Bronchus fibroblast of lung (primary cell): ENCODE data around the gene ASPSCR1. TPM values are rescaled to one million over a fixed set of nuclear protein-coding genes. Genes with fewer than 3 reads are reported as not detected.

ENCODE experiments used
- total RNA-seq: library from RNA; depleted of rRNA; stranded (reverse); fragments of >200 nt; gene quantifications from 2 replicates; pipeline ENCODE4 v1.2.3, GENCODE V29; 2015

The ASPSCR1 gene
- 17.7 and 21.0 TPM in 2 replicates for total RNA-seq

GRCh38 chr17:81977211-81977808, at the start of gene ASPSCR1:
Gene ASPSCR1 (plus strand): TSS chr17:81977629. CDS start chr17:81977647, 18 bp downstream.

GRCh38 chr17:81927653-81928543, 49.5 kb upstream of the ASPSCR1 start, which contains the start of gene MAFG:
Gene MAFG (minus strand): TSS chr17:81927735. CDS start chr17:81923185, 4,550 bp downstream.

GRCh38 chr17:81947189-81947588, 30.2 kb upstream of the ASPSCR1 start, which contains the start of gene MYADML2:
Gene MYADML2 (minus strand): TSS chr17:81947233. CDS start chr17:81941741, 5,492 bp downstream.

GRCh38 chr17:81961087-81961511, 16.3 kb upstream of the ASPSCR1 start, which contains the start of gene NOTUM:
Gene NOTUM (minus strand): TSS chr17:81961187. CDS start chr17:81960909, 278 bp downstream.

GRCh38 chr17:82022310-82022980, 45.0 kb downstream of the ASPSCR1 start, which contains the start of gene CENPX:
Gene CENPX (minus strand): TSS chr17:82022878. CDS start chr17:82022861, 17 bp downstream.

GRCh38 chr17:82022981-82023446, 45.6 kb downstream of the ASPSCR1 start, which contains the start of gene LRRC45:
Gene LRRC45 (plus strand): TSS chr17:82023305. CDS start chr17:82023644, 339 bp downstream.

GRCh38 chr17:82031303-82031884, 54.0 kb downstream of the ASPSCR1 start, which contains the start of gene RAC3:
Gene RAC3 (plus strand): TSS chr17:82031678. CDS start chr17:82031762, 84 bp downstream.

GRCh38 chr17:82037092-82037888, 59.9 kb downstream of the ASPSCR1 start, which contains the start of gene DCXR:
Gene DCXR (minus strand): TSS chr17:82037697. CDS start chr17:82037682, 15 bp downstream.

GRCh38 chr17:82051776-82052637, 74.6 kb downstream of the ASPSCR1 start, which contains the start of the genes GPS1 and RFNG:
Gene GPS1 (plus strand): TSS chr17:82051898. CDS start chr17:82051932, 34 bp downstream.
Gene RFNG (minus strand): TSS chr17:82051811. CDS start chr17:82051766, 45 bp downstream.

GRCh38 chr17:82065638-82066303, 88.3 kb downstream of the ASPSCR1 start, which contains the start of gene DUS1L:
Gene DUS1L (minus strand): TSS chr17:82065804. CDS start chr17:82065059, 745 bp downstream.

Other genes starting within 250 kb of the ASPSCR1 start
- not detected in 2 replicates for gene GCGR, start 173.5 kb upstream of the ASPSCR1 start, total RNA-seq
- 131 and 139 TPM in 2 replicates for gene MCRIP1, start 144.3 kb upstream of the ASPSCR1 start, total RNA-seq
- not detected in 2 replicates for gene PPP1R27, start 142.6 kb upstream of the ASPSCR1 start, total RNA-seq
- gene P4HB, start 117.1 kb upstream of the ASPSCR1 start, total RNA-seq: 1,092 and 1,218 TPM in 2 replicates
- gene ARHGDIA, start 106.3 kb upstream of the ASPSCR1 start, total RNA-seq: 498 and 540 TPM in 2 replicates
- gene ALYREF, start 86.0 kb upstream of the ASPSCR1 start, total RNA-seq: 243 and 244 TPM in 2 replicates
- gene ANAPC11, start 85.9 kb upstream of the ASPSCR1 start, total RNA-seq: 306 and 308 TPM in 2 replicates
- 1.3 TPM in 2 replicates for gene NPB, start 75.4 kb upstream of the ASPSCR1 start, total RNA-seq
- gene PCYT2, start 66.2 kb upstream of the ASPSCR1 start, total RNA-seq: 138 and 142 TPM in 2 replicates
- gene SIRT7, start 59.5 kb upstream of the ASPSCR1 start, total RNA-seq: 14.0 and 15.0 TPM in 2 replicates
- gene MAFG, start 49.9 kb upstream of the ASPSCR1 start, total RNA-seq: 6.5 and 6.6 TPM in 2 replicates
- 151 and 163 TPM in 2 replicates for gene PYCR1, start 40.3 kb upstream of the ASPSCR1 start, total RNA-seq
- gene MYADML2, start 30.4 kb upstream of the ASPSCR1 start, total RNA-seq: not detected in 2 replicates
- gene NOTUM, start 16.4 kb upstream of the ASPSCR1 start, total RNA-seq: not detected in 2 replicates
- 135 and 149 TPM in 2 replicates for gene CENPX, start 45.2 kb downstream of the ASPSCR1 start, total RNA-seq
- 21.6 and 26.6 TPM in 2 replicates for gene LRRC45, start 45.7 kb downstream of the ASPSCR1 start, total RNA-seq
- gene RAC3, start 54.0 kb downstream of the ASPSCR1 start, total RNA-seq: 65.2 and 69.6 TPM in 2 replicates
- gene DCXR, start 60.1 kb downstream of the ASPSCR1 start, total RNA-seq: 155 and 162 TPM in 2 replicates
- 42.0 and 45.8 TPM in 2 replicates for gene RFNG, start 74.2 kb downstream of the ASPSCR1 start, total RNA-seq
- gene GPS1, start 74.3 kb downstream of the ASPSCR1 start, total RNA-seq: 174 and 180 TPM in 2 replicates
- 58.7 and 59.5 TPM in 2 replicates for gene DUS1L, start 88.2 kb downstream of the ASPSCR1 start, total RNA-seq
- gene FASN, start 120.6 kb downstream of the ASPSCR1 start, total RNA-seq: 625 and 631 TPM in 2 replicates
- 9.2 and 11.1 TPM in 2 replicates for gene CCDC57, start 235.2 kb downstream of the ASPSCR1 start, total RNA-seq